Caco-2 (cell line): ENCODE measurements around the gene TENM4. TPM values are rescaled to one million over a fixed set of nuclear protein-coding genes. Genes with fewer than 3 reads are reported as not detected.

Experiments used
- BruUV-seq: library from RNA; stranded (reverse); fragments of 400-500 nt; replicated peaks from 2 replicates; lab custom pipeline; 2021; lab: Mats Ljungman, UMichigan
- CTCF ChIA-PET: fragments of 300-600 bp; sonication (Branson Sonifier 250); formaldehyde crosslinking; loops from one replicate; lab custom pipeline; 2022; ENCODE audit warnings: antibody characterized with exemption; lab: Charles Lee
- POLR2A ChIA-PET: fragments of 300-600 bp; sonication (Branson Sonifier 250); formaldehyde crosslinking; loops from one replicate; lab custom pipeline; 2022; ENCODE audit warnings: antibody characterized with exemption; lab: Charles Lee
- DNase-seq, 2 experiments: peaks; one replicate each; pipeline versions ENCODE4 v3.0.0 to v3.0.0-alpha.2; 2020 to 2022
- H3K27me3 ChIP-seq: replicated peaks from 2 replicates; pipeline ENCODE4 v1.6.0; 2011; ENCODE audit warnings: low read length; ENCODE audit not compliant: control insufficient read depth, insufficient read depth
- H3K36me3 ChIP-seq: 2 replicates; pipeline ENCODE4 v1.5.1; 2011; ENCODE audit warnings: low read length; ENCODE audit not compliant: control insufficient read depth, insufficient read depth
- H3K4me1 ChIP-seq: fragments of 250-450 bp; sonication (Bioruptor Pico); 2 replicates; pipeline ENCODE4 v1.5.1; 2020; ENCODE audit warnings: mild to moderate bottlenecking
- H3K4me3 ChIP-seq: 2 replicates; pipeline ENCODE4 v1.5.1; 2011; ENCODE audit warnings: low read depth, mild to moderate bottlenecking, control low read depth, low read length
- H3K9me3 ChIP-seq: fragments of 250-450 bp; sonication (Bioruptor Pico); 2 replicates; pipeline ENCODE4 v1.5.1; 2020; ENCODE audit warnings: mild to moderate bottlenecking, moderate library complexity
- H3K27ac Mint-ChIP-seq: one replicate; pipeline ENCODE4 v1.8.0; 2022; ENCODE audit warnings: mixed read lengths; ENCODE audit not compliant: unreplicated experiment
- H3K27me3 Mint-ChIP-seq: one replicate; pipeline ENCODE4 v1.8.0; 2022; ENCODE audit warnings: mixed read lengths; ENCODE audit not compliant: insufficient read depth, unreplicated experiment
- H3K36me3 Mint-ChIP-seq: one replicate; pipeline ENCODE4 v1.8.0; 2022; ENCODE audit warnings: mild to moderate bottlenecking, mixed read lengths; ENCODE audit not compliant: insufficient read depth, unreplicated experiment
- H3K4me1 Mint-ChIP-seq: one replicate; pipeline ENCODE4 v1.8.0; 2022; ENCODE audit warnings: low read depth, mixed read lengths; ENCODE audit not compliant: unreplicated experiment
- H3K4me3 Mint-ChIP-seq: one replicate; pipeline ENCODE4 v1.8.0; 2022; ENCODE audit warnings: mild to moderate bottlenecking, moderate library complexity, mixed read lengths; ENCODE audit not compliant: unreplicated experiment
- H3K9me3 Mint-ChIP-seq: one replicate; pipeline ENCODE4 v1.8.0; 2022; ENCODE audit warnings: mixed read lengths; ENCODE audit not compliant: unreplicated experiment
- intact Hi-C: fragments of 100-400 bp; cut with micrococcal nuclease; formaldehyde crosslinking; loops from one replicate; pipeline ENCODE4 v1.10.0; 2022; ENCODE audit not compliant: unreplicated experiment
- total RNA-seq: library from RNA; stranded (reverse); gene quantifications from 2 replicates; pipeline ENCODE4 v1.2.3, GENCODE V29; 2022
- TF ChIP-seq, protein P1 (sequence below), 2 experiments: fragments of 200-600 bp in 1 of 2; IDR thresholded peaks; 1 replicate in 1 of 2; 2 replicates in 1 of 2; pipeline versions ENCODE4 v1.5.1 to v1.8.0; 2011 to 2022; ENCODE audit warnings: antibody characterized with exemption in 1 of 2, control low read depth in 1 of 2, inconsistent platforms in 1 of 2, low read depth in 1 of 2, low read length in 1 of 2, mild to moderate bottlenecking in 1 of 2, moderate library complexity in 1 of 2; ENCODE audit not compliant: insufficient read depth in 1 of 2, severe bottlenecking in 1 of 2, unreplicated experiment in 1 of 2

The TENM4 gene
- total RNA-seq, 1 experiment from 2014 or later, result 1.1 TPM

DNA sequence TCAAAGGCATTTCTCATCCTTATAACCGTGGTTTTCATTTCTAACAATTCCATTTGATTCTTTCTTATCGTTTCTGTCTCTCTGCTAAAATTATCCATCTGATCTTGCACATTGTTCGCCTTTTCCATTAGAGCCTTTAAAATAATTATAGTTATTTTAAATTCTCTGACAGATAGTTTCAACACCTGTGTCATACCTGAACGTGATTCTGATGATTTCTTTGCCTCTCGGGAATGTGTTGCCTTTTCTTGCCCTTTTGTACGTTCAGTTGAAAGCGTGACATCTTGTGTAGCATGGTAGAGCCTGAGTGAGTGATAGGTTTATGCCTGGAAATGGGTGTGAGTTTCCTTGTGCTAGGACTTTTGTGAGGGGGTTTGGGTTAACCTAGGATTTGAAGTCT lies 744.7 kb downstream of the TENM4 start:
- ChIA-PET CTCF (no interaction called here), POLR2A (no interaction called here)
- Histone ChIP-seq H3K36me3 (no peaks in the 10 kb centered on the region), H3K27me3 (peaks cover 3% of the 10 kb centered on the region; the same call in 1 of the 2 replicates), H3K4me1 (no peaks in the 10 kb centered on the region), H3K9me3 (no peaks in the 10 kb centered on the region), H3K4me3 (no peak overlapping the region)
- Mint-ChIP-seq H3K27ac (no peak overlapping the region), H3K27me3 (peaks cover 28% of the 10 kb centered on the region), H3K9me3 (no peaks in the 10 kb centered on the region), H3K36me3 (no peaks in the 10 kb centered on the region), H3K4me1 (no peaks in the 10 kb centered on the region), H3K4me3 (no peak overlapping the region)
- BruUV-seq, result no TSS peak
- no peak for DNase-seq
- TF ChIP-seq, protein P1, sequence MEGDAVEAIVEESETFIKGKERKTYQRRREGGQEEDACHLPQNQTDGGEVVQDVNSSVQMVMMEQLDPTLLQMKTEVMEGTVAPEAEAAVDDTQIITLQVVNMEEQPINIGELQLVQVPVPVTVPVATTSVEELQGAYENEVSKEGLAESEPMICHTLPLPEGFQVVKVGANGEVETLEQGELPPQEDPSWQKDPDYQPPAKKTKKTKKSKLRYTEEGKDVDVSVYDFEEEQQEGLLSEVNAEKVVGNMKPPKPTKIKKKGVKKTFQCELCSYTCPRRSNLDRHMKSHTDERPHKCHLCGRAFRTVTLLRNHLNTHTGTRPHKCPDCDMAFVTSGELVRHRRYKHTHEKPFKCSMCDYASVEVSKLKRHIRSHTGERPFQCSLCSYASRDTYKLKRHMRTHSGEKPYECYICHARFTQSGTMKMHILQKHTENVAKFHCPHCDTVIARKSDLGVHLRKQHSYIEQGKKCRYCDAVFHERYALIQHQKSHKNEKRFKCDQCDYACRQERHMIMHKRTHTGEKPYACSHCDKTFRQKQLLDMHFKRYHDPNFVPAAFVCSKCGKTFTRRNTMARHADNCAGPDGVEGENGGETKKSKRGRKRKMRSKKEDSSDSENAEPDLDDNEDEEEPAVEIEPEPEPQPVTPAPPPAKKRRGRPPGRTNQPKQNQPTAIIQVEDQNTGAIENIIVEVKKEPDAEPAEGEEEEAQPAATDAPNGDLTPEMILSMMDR (IDR thresholded peaks at IDR 0.05; ENCODE audit: insufficient read depth in 1 of 2, low read depth in 1 of 2, low read length in 1 of 2, severe bottlenecking in 1 of 2, unreplicated experiment in 1 of 2), result no peak
- intact Hi-C loops, result no loop called here

DNA sequence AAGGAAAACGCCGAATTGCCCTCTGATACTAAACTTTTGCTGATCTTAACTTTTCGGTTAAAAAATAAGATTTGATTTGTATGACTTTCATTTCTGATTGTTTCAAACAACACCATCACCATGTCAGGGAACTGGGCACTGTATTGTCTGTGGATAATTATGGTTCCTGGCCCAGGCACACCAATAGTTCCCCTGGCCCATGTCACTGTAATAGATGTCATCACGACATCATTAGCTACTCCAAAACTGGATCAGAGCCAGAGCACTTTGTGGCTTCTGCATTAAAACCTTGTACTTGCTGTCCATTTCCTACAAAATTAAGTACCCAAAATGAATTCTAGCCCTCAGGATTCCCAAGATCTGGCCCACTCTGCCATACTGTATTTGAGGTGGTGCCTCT lies 746.7 kb downstream of the TENM4 start:
- Histone ChIP-seq H3K9me3 (no peaks in the 10 kb centered on the region), H3K4me3 (no peak overlapping the region), H3K36me3 (no peaks in the 10 kb centered on the region), H3K27me3 (peaks cover 2% of the 10 kb centered on the region; the same call in 1 of the 2 replicates), H3K4me1 (no peaks in the 10 kb centered on the region)
- Mint-ChIP-seq H3K4me1 (no peaks in the 10 kb centered on the region), H3K27ac (no peak overlapping the region), H3K27me3 (peaks cover 29% of the 10 kb centered on the region), H3K4me3 (no peak overlapping the region), H3K36me3 (no peaks in the 10 kb centered on the region), H3K9me3 (no peaks in the 10 kb centered on the region)
- ChIA-PET CTCF (no interaction called here), POLR2A (no interaction called here)
- TF ChIP-seq, protein P1 (IDR thresholded peaks at IDR 0.05; ENCODE audit: insufficient read depth in 1 of 2, low read depth in 1 of 2, low read length in 1 of 2, severe bottlenecking in 1 of 2, unreplicated experiment in 1 of 2), result no peak
- intact Hi-C loops, result no loop called here
- BruUV-seq, result no TSS peak
- DNase-seq, result no peak

DNA sequence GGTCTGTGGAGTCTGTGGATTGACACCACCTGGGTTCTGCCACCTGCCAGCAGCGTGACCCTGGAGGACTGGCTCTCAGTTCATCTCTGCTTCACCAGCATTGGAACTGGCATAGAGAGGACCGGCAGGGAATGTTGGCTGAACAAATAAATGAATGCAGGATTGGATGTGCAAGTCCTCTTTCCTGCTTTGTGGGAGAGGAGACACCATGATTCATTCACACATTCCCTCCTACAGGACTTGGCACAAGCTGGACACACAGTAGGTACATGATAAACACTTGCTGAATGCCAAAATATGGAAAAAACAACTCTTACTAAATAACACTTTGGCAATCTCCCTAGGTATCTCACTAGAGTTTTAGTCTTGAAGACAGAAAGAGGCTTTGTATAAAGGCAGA lies 749.6 kb downstream of the TENM4 start:
- intact Hi-C loops, result no loop called here
- no TSS peak for BruUV-seq
- H3K27ac Mint-ChIP-seq, result no peak overlapping the region
- ChIA-PET POLR2A (no interaction called here), CTCF (interaction anchor here (1.9 kb wide), 1 partner anchor 24 kb away, joined by 5 read pairs; no protein-coding TSS in a partner anchor)
- no peak overlapping the region for H3K4me3 ChIP-seq
- H3K4me3 Mint-ChIP-seq, result no peak overlapping the region
- no peaks in the 10 kb centered on the region for H3K4me1 Mint-ChIP-seq
- 0 out of 2 replicates have a peak, but pooled peaks cover 6% of the 10 kb centered on the region for H3K4me1 ChIP-seq
- peaks cover 24% of the 10 kb centered on the region for H3K27me3 Mint-ChIP-seq
- no peaks in the 10 kb centered on the region for H3K36me3 Mint-ChIP-seq
- TF ChIP-seq, protein P1 (IDR thresholded peaks at IDR 0.05; ENCODE audit: insufficient read depth in 1 of 2, low read depth in 1 of 2, low read length in 1 of 2, severe bottlenecking in 1 of 2, unreplicated experiment in 1 of 2), result no peak
- no peaks in the 10 kb centered on the region for H3K36me3 ChIP-seq
- peaks cover 2% of the 10 kb centered on the region; the same call in 1 of the 2 replicates for H3K27me3 ChIP-seq
- no peaks in the 10 kb centered on the region for H3K9me3 Mint-ChIP-seq
- H3K9me3 ChIP-seq, result no peaks in the 10 kb centered on the region
- DNase-seq, result no peak
